ENCODE results near the gene PCBP3. TPM values are rescaled to one million over a fixed set of nuclear protein-coding genes. Genes with fewer than 3 reads are reported as not detected.

The PCBP3 gene
- polyA plus RNA-seq, 1 experiment, result 1.6 TPM

GRCh38 chr21:45790427-45790826, 146.9 kb downstream of the PCBP3 start:
- TF ChIP-seq CTCF (IDR thresholded peaks at IDR 0.05; ENCODE audit: low read depth, low read length), result no peak
- ChIA-PET CTCF (no interaction called here), POLR2A (no interaction called here)
- Histone ChIP-seq H3K27me3 (ENCODE audit: control insufficient read depth, insufficient read depth, low read length) (peaks cover 7% of the 10 kb centered on the region), H3K4me3 (ENCODE audit: low read depth, low read length) (no peak overlapping the region), H3K27ac (ENCODE audit: low read depth, low read length) (no peak overlapping the region), H3K9me3 (ENCODE audit: control insufficient read depth, insufficient read depth, low read length) (no peaks in the 10 kb centered on the region)
- no peak for DNase-seq (ENCODE audit: low read depth, low spot score)

GRCh38 chr21:45791562-45792418, 148.3 kb downstream of the PCBP3 start:
- Histone ChIP-seq H3K9me3 (ENCODE audit: control insufficient read depth, insufficient read depth, low read length) (no peaks in the 10 kb centered on the region), H3K27me3 (ENCODE audit: control insufficient read depth, insufficient read depth, low read length) (peaks cover 7% of the 10 kb centered on the region), H3K27ac (ENCODE audit: low read depth, low read length) (no peak overlapping the region), H3K4me3 (ENCODE audit: low read depth, low read length) (no peak overlapping the region)
- no peak for DNase-seq (ENCODE audit: low read depth, low spot score)
- ChIA-PET POLR2A (no interaction called here), CTCF (no interaction called here)
- TF ChIP-seq CTCF (IDR thresholded peaks at IDR 0.05; ENCODE audit: low read depth, low read length), result no peak

- ChIA-PET CTCF (no interaction called here), POLR2A (no interaction called here)
- Histone ChIP-seq H3K27ac (ENCODE audit: low read depth, low read length) (no peak overlapping the region), H3K27me3 (ENCODE audit: control insufficient read depth, insufficient read depth, low read length) (peaks cover 7% of the 10 kb centered on the region), H3K4me3 (ENCODE audit: low read depth, low read length) (no peak overlapping the region), H3K9me3 (ENCODE audit: control insufficient read depth, insufficient read depth, low read length) (no peaks in the 10 kb centered on the region)
- no peak for TF ChIP-seq CTCF (IDR thresholded peaks at IDR 0.05; ENCODE audit: low read depth, low read length)
- DNase-seq (ENCODE audit: low read depth, low spot score), result no peak
Observed at GRCh38 chr21:45792682-45793383, 149.3 kb downstream of the PCBP3 start.

- ChIA-PET POLR2A (no interaction called here), CTCF (no interaction called here)
- Histone ChIP-seq H3K4me3 (ENCODE audit: low read depth, low read length) (no peak overlapping the region), H3K9me3 (ENCODE audit: control insufficient read depth, insufficient read depth, low read length) (no peaks in the 10 kb centered on the region), H3K27ac (ENCODE audit: low read depth, low read length) (no peak overlapping the region), H3K27me3 (ENCODE audit: control insufficient read depth, insufficient read depth, low read length) (peaks cover 7% of the 10 kb centered on the region)
- DNase-seq (ENCODE audit: low read depth, low spot score), result no peak
- TF ChIP-seq CTCF (IDR thresholded peaks at IDR 0.05; ENCODE audit: low read depth, low read length), result no peak
Observed at GRCh38 chr21:45794027-45794426, 150.5 kb downstream of the PCBP3 start.

- DNase-seq (ENCODE audit: low read depth, low spot score), result no peak
- no peak for TF ChIP-seq CTCF (IDR thresholded peaks at IDR 0.05; ENCODE audit: low read depth, low read length)
- Histone ChIP-seq H3K4me3 (ENCODE audit: low read depth, low read length) (no peak overlapping the region), H3K9me3 (ENCODE audit: control insufficient read depth, insufficient read depth, low read length) (no peaks in the 10 kb centered on the region), H3K27ac (ENCODE audit: low read depth, low read length) (no peak overlapping the region), H3K27me3 (ENCODE audit: control insufficient read depth, insufficient read depth, low read length) (peaks cover 10% of the 10 kb centered on the region)
- ChIA-PET CTCF (no interaction called here), POLR2A (no interaction called here)
Observed at GRCh38 chr21:45796003-45796402, 152.5 kb downstream of the PCBP3 start.
